Hematopoietic multipotent progenitor cell (in vitro differentiated cells): ENCODE data around the gene PBX4. TPM values are rescaled to one million over a fixed set of nuclear protein-coding genes. Genes with fewer than 3 reads are reported as not detected.

Experiments used
- DNase-seq, 3 donors: peaks; one replicate each; pipeline ENCODE4 v3.0.0-alpha.2; 2011 to 2015; ENCODE audit warnings: low read depth in 2 of 3, low spot score in 2 of 3
- total RNA-seq: library from RNA; depleted of rRNA; stranded (reverse); fragments of >200 nt; gene quantifications from one replicate; pipeline ENCODE4 v1.2.3, GENCODE V29; 2012

PBX4 gene
- total RNA-seq, 1 donor, result 4.8 TPM

DNA sequence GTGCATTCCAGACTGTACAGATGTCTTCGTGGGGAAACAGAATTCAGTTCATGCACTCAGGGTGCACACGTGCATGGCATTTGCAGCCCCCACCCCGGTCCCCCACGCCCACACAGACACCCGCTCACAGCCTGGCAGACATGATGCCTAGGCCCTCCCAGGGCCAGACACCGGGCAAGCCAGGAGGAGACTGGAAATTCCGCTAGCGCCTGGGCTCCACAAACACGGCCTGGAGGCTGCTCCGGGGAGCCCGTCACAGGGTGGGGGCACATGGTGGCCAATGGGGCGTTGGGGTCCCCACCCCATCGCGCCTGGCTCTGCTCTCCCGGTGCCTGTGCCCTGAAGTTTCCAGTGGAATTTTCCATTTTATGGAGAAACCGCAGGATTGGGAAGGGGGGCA, 76.9 kb downstream of the PBX4 start:
- DNase-seq, result no peak

DNA sequence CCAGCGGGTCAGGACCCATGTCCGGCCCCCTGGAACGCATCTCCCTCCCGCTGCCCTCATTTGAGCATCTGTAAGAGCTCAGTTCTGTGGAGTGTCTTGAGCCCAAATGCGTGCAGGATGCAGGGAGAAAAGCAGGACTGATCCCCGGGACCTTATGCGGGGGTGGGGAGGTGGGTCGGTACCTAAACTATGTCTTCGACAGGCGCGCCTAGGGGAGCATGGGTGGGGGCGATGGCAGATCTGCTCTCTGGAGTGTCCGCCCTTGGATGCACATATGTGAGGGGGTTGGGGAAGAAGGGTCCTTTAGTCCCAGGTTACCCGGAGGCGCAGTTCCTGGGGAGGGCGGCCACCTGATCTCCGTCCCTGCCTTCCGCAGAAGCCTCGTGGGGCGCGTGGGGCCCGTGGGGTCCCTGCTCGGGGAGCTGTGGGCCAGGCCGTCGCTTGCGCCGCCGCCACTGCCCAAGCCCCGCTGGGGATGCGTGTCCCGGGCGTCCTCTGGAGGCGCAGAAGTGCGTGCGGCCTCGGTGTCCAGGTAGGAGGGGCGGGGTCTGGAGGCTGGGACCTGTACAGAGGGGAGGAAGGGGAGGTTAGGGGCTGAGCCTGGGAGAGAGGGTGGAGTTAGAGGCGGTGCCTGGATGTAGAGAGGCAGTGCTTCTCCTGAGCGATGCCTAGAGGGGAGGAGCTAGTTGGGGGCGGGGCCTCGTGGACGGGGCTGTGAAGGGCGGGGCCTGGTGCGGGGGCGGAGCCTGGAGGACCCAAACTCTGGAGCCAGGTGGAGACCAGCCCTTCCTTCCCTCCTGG, 77.6 kb downstream of the PBX4 start:
- DNase-seq, result peak in 2 of 3 donors; percentile 73 to 75

DNA sequence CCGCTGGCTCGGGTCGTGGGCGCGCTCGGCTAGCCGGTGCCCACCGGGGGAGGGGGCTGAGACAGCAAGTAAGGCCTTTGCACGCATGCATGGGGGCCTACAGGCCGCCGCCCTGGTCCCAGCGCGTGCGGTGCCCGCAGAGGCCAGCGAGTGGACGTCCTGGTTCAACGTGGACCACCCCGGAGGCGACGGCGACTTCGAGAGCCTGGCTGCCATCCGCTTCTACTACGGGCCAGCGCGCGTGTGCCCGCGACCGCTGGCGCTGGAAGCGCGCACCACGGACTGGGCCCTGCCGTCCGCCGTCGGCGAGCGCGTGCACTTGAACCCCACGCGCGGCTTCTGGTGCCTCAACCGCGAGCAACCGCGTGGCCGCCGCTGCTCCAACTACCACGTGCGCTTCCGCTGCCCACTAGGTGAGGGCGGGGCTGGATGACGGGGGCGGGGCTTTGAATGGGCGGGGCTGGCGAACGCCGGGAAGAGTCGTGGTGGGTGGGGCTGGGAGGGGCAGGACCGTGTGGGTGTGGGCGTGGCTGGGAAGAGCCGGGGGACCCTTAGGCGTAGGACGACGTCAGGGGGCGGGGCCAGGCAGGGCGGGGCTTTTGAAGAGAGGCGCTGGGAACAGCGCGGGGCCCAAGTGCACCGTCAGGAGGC, 78.3 kb downstream of the PBX4 start:
- DNase-seq, result peak in 2 of 3 donors; percentile 70 to 80

DNA sequence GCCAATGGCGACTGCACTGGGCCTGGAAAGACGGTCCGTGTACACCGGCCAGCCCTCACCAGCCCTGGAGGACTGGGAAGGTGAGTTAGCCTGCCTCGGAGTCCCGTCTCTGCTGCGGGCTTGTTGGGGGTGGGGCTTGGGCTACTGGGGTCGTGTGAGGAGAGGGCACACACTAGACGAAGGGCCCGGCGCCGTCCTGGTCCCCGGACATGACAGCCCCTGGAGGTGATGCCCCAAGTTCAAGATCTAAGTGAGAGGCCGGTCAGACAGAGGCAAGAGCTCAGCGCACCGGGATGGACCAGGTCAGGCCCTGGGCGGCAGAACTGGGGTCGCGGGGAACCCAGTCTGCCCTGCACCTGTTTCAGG, 78.8 kb downstream of the PBX4 start:
- no peak for DNase-seq

DNA sequence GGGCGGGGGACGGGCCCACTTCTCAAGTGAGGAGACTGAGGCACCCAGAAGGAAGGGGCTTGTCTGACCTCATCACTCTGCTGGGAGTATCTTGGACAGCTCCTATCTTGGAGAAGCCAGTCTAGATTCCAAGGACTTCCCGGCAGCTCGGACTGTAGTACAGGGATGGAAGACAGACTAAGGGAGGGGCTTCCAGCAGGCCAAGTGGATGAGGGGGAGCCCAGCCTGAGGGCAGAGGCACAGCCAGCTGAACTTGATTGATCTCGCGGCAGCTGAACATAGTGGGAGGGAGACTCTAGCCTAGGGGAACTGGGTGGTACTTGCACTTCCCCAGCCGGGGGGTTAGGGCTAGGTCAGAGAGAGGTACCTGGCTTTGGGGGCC, 79.7 kb downstream of the PBX4 start:
- peak in 1 of 3 donors; percentile 29 for DNase-seq

DNA sequence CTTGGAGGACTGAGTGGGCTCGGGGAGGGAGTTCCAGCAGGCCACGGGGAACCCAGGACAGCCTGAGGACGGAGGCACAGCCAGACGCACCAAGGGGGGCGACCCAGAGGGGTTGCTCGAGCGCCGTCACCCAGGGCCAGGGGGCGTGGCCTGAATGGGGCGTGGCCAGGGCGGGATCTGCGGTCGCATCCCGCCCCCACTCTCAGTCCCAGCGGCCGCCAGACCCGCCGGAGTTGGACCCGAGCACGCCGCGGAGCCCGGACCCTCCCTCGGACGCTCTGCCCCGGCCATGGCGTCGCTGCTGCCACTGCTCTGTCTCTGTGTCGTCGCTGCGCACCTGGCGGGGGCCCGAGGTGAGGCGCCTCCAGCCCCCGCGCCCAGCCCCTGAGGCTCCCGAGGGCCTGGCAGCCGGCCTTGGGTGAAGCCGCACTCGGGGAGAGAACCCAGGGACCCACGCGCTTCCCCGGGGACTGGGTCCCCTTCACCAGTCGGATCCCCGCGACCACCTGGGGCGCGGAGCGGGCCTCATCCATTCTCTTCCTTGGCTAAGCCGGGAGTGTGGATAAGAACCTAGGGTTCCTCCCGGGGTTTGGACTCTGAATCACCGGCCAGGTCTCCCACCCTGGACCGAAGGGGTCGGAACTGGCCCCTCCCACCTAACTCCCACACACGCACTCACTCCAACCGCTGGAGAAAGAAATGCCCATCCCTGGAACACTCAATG, 80.3 kb downstream of the PBX4 start, which contains the start of gene CILP2:
CILP2 (plus strand) TSS at position 205 of the 724 bp plus-strand sequence; CDS start at position 290, 85 bp downstream.
- peak in 2 of 3 donors; percentile 48 to 56 for DNase-seq

DNA sequence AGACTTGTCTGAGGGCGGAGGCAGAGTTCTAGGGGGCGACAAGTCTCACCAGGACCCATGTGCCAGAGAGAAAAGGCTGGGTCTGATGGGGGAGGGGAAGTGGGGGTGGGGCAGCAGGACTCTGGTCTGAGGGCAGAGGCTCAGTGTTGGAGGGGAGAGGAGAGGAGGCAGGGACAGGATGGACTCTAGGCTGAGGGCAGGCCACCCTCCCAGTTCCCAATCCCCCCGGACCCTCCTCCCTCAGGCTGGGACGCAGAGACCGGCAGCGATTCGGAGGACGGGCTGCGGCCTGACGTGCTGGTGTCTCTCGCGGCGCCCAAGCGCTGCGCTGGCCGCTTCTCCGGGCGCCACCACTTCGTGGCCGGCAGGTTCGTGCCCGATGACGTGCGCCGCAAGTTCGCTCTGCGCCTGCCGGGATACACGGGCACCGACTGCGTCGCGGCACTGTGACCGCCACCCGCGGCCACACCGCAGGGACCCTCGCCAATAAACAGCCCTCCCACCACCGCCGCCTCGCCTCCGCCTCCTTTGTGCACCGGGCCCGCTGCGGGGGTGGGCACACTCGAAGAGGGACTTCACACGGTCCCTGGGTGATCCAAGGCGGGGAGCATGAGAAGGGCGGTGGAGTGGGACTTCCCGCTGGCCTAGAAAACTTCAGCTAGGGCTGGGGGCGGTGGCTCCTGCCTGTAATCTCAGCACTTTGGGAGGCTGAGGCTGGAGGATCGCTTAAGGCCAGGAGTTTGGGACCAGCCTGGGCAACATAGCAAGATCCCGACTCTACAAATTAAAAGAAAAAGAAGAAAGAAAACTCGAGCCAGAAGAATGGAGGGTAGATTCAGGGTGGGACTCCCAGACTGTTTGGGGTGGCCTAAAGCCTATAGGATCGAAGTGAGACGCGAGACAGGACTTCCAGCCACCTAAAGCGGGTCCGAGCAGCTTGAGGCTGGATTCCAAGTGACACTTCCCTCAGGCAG, 81.1 kb downstream of the PBX4 start:
- DNase-seq, result no peak

DNA sequence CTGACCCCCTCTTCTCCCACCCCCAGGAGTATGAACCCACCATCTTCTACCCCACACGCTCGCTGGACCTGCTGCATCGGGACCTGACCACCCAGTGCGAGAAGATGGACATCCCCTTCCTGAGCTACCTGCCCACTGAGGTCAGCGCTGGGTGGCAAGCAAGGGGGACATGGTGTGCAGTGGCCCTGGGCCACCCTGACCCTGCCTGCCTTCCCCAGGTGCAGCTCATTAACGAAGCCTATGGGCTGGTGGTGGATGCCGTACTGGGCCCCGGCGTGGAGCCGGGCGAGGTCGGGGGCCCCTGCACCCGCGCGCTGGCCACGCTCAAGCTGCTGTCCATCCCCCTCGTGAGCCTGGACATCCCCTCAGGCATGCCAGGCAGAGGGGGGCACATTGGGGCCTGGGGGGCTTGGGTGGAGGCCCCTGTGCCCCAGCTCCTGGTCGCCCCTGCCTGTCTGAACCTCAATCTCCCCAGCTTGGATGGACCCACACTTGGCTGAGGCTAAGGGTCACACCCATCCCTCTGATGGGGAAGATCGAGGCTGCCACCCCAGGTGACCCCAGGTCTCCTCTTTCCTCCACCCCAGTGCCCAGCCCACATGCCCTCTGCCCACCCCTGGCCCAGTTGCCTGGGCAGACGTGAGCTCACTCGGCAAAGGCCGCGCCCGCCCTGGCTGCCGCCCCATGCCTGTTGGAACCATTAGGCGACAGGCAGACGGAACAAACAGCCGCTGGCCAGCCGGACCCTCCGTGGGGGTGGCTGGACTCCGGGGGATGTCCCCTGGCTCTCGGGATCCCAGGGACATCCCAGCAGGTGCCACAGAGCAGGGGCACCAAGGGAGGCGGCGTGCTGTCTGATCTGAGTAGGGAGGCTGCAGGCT, 82.9 kb downstream of the PBX4 start:
- DNase-seq, result no peak

DNA sequence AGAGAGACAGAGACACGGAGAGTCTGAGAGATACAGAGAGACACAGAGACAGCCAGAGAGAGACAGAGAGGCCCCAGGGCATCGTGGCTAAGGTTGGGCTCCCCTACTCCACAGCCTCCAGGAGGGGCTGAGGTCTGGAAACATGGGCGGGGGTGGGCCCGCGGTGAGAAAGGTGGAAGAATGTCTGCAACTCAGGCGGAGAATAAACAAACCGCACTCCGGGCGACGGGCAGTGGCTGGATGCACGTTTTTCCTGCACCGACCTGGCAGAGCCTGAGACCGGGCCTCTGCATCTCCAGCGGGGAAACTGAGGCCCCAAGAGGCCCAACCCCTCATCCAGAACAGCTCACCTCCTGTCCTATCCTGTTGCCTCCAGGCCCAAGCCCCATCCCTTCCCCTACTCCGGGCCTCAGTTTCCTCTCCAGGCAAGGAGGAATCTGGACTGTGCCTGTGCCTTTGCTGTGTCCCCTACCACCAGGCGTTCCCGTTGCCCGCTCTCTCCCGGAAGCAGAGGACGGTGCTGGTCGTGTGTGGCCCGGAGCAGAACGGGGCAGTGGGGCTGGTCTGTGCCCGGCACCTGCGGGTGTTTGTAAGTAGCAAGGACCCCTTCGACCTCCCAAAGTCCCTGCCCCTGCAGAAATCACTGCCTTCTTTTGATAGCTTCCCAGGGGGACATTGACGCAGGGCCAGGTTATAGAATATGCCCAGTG, 83.8 kb downstream of the PBX4 start:
- no peak for DNase-seq

DNA sequence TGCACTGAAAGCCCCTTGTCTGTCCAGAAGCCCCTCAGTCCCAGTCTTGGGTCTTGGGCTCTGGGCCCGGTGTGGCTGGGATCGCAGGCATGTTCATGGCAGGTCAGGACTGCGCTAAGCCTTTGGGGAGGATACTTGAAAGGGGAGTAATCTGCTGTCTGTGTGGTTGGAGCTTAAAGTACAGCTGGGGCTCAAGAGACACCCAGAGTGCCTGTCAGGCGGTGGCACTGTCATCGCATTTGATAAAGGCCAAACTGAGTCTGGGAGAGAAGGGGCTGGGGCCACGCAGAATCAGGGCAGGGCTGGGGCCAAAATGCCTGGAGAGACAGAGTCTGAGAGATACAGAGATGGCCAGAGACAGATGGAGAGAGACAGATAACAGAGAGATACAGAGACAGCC, 84.6 kb downstream of the PBX4 start:
- DNase-seq, result no peak

DNA sequence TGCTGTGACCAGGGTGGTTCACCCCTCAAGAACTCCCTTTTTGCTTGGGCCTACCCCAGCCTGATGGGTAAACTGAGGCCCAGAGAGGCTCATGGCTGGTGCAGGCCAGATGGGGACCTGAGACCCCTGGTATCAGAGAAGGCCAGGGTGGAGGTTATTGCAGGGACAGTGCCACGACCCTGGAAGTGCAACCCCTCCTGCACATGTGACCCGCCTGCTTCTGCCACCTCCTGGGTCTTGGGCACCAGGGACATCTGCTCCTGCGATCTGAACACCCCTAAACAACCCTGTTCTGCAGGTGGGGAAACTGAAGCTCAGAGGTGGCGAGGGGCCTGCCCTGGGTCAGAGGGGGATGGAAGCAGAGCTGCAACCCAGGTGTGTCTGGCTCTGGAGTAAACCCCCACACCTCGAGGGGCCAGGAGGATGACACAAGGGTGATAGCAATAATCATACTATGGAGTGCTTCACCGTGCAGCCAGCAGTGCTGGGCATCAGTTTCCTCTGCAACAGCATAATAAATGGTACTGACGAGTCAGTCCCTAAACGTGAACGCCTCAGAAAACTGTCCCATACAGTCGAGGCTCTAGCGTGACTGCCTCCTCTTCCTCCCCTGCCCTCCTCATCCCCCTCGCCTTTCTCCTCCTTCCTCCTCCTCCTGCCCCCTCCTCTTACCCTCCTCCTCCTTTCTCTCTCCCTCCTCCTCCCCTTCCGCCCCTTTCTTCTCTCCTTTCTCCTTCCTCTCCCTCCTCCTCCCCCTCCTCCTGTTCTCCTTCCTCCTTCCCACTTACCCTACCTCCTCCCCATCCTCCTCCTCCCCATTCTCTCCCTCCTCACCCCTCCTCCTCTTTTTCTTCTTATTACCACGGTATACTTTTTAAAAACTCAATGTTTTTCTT, 85.4 kb downstream of the PBX4 start:
- no peak for DNase-seq

DNA sequence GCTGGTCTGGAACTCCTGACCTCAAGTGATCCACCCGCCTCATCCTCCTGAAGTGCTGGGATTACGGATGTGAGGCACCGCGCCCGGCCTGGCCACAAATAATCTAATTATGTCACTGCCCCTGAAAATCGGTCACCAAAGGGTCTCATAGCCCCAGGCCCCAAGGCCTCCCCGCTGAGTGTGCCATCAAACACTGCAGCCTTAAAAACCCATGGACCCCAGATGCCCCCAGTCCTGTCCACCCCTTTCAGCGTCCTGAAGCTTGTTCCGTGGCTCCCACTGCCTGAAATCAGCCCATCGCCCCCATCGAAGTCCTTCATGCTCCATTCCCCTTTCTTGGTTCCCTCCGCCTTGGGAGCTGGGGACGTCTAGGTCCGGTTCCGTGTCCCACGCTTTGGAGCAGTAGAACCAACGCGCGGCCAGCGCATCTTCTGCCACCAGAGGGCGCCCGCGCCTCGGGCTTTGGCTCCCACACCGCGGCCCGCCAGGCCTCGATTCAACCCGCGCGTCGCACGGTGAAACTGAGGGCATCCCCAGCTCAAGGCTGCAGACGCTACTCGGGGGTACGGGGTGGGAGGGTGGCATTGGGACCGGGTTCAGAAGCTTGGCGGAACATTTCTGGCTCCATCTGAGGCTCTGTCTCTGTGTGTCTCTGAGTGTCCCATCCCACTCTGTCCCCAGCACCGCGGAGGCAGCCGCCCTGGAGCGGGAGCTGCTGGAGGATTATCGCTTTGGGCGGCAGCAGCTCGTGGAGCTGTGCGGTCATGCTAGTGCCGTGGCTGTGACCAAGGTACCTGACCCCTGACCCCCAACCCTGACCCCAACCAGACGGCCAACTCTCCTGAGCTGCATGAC, 86.3 kb downstream of the PBX4 start:
- peak; percentile 68 to 86 (median 77) for DNase-seq

DNA sequence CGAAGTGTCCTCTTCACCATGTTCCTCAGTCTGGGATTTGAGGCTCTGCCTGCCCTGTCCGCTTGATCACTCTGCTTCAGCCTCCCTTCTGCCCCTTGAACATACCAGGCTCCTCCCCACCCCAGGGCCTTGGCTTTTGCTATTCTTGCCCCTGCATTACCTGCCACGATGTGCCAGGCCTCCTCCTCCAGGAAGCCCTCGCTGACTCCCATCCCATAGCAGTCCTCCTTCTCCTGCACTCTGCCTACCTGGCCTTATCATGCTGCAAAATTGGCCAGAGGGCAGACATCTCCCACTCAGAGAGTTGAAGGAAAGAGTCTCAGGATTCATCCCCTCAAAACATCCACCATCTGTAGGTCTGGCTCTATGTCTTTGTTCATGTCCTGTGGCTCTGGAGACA, 87.6 kb downstream of the PBX4 start:
- DNase-seq, result no peak

DNA sequence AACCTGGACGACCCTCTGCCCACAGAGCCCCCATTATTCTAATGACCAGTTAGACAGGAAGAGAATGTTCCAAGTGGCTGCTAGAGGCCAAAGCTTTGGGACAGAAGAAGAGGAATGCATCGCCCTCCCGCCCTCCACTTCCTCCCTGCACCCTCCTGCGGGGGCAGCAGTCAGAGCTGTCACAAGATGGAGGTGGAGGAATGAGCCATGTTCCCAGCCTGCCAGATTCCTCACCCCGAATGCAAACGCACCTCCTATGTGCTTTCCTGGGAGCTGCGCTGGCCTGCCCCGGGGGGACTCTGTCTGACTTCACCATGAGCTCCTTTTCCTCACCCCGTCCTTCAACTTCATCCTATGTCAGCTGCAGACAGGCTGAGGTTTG, 88.1 kb downstream of the PBX4 start:
- DNase-seq, result no peak

DNA sequence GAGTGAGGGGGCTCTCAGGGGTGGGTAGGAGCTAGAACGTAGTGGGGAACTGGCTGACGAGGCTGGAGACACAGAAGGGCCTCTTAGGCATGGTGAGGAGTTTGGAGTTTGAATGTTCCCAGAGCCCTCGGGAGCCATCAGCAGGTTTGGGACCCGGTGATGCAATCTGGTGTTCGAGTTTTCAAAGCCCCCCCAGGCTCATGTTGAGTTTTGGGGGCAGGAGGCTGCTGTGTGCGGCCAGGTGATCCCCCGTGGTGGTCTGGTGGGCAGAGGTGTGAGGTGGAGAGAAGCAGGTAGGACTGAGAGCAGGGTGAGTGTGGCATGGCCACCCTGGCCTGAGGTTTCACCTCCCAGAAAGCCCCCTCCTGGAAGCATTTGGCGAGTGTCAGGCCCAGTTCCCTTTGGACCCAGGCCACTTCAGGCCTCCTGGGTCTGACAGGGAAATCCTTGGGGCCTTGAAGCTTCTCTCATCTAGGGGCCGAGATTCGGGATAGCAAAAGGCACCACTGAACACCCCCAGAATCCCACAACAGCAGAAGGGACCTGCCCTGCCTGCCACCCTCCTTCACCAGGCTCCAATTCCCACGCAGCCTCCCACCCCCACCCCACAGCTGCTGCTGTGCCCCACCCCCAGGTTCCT, 88.6 kb downstream of the PBX4 start:
- DNase-seq, result no peak

DNA sequence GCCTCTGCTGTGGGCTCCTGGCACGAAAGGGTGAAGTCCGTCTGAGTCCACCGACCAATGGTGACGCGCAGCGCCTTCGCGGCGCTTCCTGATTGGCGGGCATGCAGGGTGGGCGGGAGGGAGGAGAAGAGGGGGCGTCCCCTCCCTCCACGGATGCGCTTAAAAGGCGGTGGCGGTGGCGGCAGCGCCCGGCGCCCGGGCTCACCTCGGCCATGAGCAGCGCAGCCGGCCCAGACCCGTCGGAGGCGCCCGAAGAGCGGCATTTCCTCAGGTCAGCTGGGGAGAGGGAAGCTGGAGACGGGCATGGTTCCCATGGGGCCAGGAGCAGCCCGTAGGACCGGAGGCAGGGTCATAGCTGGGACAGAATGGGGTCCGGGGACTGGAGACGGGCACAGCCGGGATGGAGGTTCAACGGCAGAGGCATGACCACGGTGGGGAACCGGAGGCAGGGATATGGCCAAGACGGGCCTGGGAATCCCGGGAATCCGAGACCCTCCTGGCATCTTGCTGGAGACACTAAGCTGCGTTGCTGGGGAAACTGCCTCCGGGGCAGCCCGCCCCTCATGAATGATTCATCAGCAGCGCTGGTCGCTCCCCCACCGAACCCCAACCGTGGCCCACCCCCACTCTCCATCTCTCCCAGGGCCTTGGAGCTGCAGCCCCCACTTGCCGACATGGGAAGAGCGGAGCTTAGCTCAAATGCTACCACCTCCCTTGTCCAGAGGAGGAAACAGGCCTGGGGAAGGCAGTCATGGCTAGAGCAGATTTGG, 89.6 kb downstream of the PBX4 start, which contains the start of gene YJEFN3:
YJEFN3 (plus strand) TSS at position 191 of the 770 bp plus-strand sequence; CDS start at position 213, 22 bp downstream.
- no peak for DNase-seq
